Trophoblast cell (in vitro differentiated cells and primary cell): ENCODE data around the gene OR2L13.

Source experiments
- DNase-seq, 2 donors: peaks; one replicate each; pipeline ENCODE4 v3.0.0-alpha.2; 2016
- H2AFZ ChIP-seq: 2 replicates; pipeline ENCODE4 v1.6.1; 2013; ENCODE audit warnings: low read length, moderate library complexity, mild to moderate bottlenecking; ENCODE audit not compliant: insufficient read depth, poor library complexity
- H2AK5ac ChIP-seq: 2 replicates; pipeline ENCODE4 v1.6.1; 2013; ENCODE audit warnings: mild to moderate bottlenecking, low read length
- H2BK120ac ChIP-seq: 2 replicates; pipeline ENCODE4 v1.6.1; 2013; ENCODE audit warnings: low read length, mild to moderate bottlenecking, moderate library complexity; ENCODE audit not compliant: insufficient read depth, poor library complexity
- H2BK12ac ChIP-seq: 2 replicates; pipeline ENCODE4 v1.6.1; 2013; ENCODE audit warnings: mild to moderate bottlenecking, low read length, moderate library complexity
- H2BK5ac ChIP-seq: 2 replicates; pipeline ENCODE4 v1.6.1; 2013; ENCODE audit warnings: low read length, low read depth, moderate library complexity, mild to moderate bottlenecking; ENCODE audit not compliant: poor library complexity
- H3K14ac ChIP-seq: 2 replicates; pipeline ENCODE4 v1.6.1; 2013; ENCODE audit warnings: mild to moderate bottlenecking, low read length
- H3K18ac ChIP-seq: 2 replicates; pipeline ENCODE4 v1.6.1; 2013; ENCODE audit warnings: mild to moderate bottlenecking, low read length
- H3K23ac ChIP-seq: 2 replicates; pipeline ENCODE4 v1.6.1; 2013; ENCODE audit warnings: low read length
- H3K27ac ChIP-seq: 2 replicates; pipeline ENCODE4 v1.5.1; 2013; ENCODE audit warnings: low read depth, mild to moderate bottlenecking, inconsistent platforms, low read length, moderate library complexity
- H3K27me3 ChIP-seq: 2 replicates; pipeline ENCODE4 v1.6.1; 2013; ENCODE audit warnings: inconsistent platforms, mild to moderate bottlenecking, low read length, moderate library complexity; ENCODE audit not compliant: insufficient read depth
- H3K36me3 ChIP-seq, 2 experiments: 1 replicate in 1 of 2; 2 replicates in 1 of 2; pipeline ENCODE4 v1.6.1; 2013; ENCODE audit warnings: low read length in 2 of 2, mild to moderate bottlenecking in 2 of 2, moderate library complexity in 1 of 2; ENCODE audit not compliant: insufficient read depth in 2 of 2, control insufficient read depth in 1 of 2
- H3K4ac ChIP-seq: 2 replicates; pipeline ENCODE4 v1.6.1; 2013; ENCODE audit warnings: low read depth, mild to moderate bottlenecking, low read length, moderate library complexity
- H3K4me1 ChIP-seq, 2 experiments: 1 replicate in 1 of 2; 2 replicates in 1 of 2; pipeline ENCODE4 v1.6.1; 2013; ENCODE audit warnings: low read length in 2 of 2, mild to moderate bottlenecking in 2 of 2, moderate library complexity in 1 of 2; ENCODE audit not compliant: insufficient read depth in 2 of 2, control insufficient read depth in 1 of 2
- H3K4me2 ChIP-seq: 2 replicates; pipeline ENCODE4 v1.6.1; 2013; ENCODE audit warnings: inconsistent platforms, mild to moderate bottlenecking, low read length, moderate library complexity
- H3K4me3 ChIP-seq: 2 replicates; pipeline ENCODE4 v1.5.1; 2013; ENCODE audit warnings: mild to moderate bottlenecking, low read depth, low read length, inconsistent platforms
- H3K79me1 ChIP-seq: one replicate; pipeline ENCODE4 v1.6.1; 2013; ENCODE audit warnings: low read length
- H3K79me2 ChIP-seq: 2 replicates; pipeline ENCODE4 v1.6.1; 2013; ENCODE audit warnings: low read length, mild to moderate bottlenecking; ENCODE audit not compliant: control insufficient read depth, insufficient read depth, poor library complexity
- H3K9ac ChIP-seq: 2 replicates; pipeline ENCODE4 v1.6.1; 2013; ENCODE audit warnings: mild to moderate bottlenecking, low read length
- H3K9me3 ChIP-seq: 2 replicates; pipeline ENCODE4 v1.6.1; 2013; ENCODE audit warnings: low read depth, mild to moderate bottlenecking, control low read depth, inconsistent platforms, low read length; ENCODE audit not compliant: insufficient read depth
- H4K12ac ChIP-seq: 2 replicates; pipeline ENCODE4 v1.6.1; 2013; ENCODE audit warnings: low read depth, mild to moderate bottlenecking, low read length, moderate library complexity
- H4K8ac ChIP-seq: 2 replicates; pipeline ENCODE4 v1.6.1; 2013; ENCODE audit warnings: low read depth, mild to moderate bottlenecking, low read length, moderate library complexity
- H4K91ac ChIP-seq: one replicate; pipeline ENCODE4 v1.6.1; 2013; ENCODE audit warnings: low read depth, mild to moderate bottlenecking, low read length, moderate library complexity
- WGBS: extraction: QIAGEN DNeasy Blood & Tissue Kit; methylation state at CpG from one replicate; pipeline ENCODE4 v1.1.7; 2013; ENCODE audit warnings: missing lambda C conversion rate; ENCODE audit not compliant: insufficient read length, insufficient coverage; ENCODE audit errors: extremely low coverage; 5-methylcytosine and 5-hydroxymethylcytosine counted together

The OR2L13 gene

GRCh38 chr1:248054671-248055070 is 40.3 kb upstream of the OR2L13 start:
- Histone ChIP-seq H4K12ac (no peak overlapping the region), H3K79me1 (no peaks in the 10 kb centered on the region), H3K4me1 (no peaks in the 10 kb centered on the region), H4K8ac (no peak overlapping the region), H2BK5ac (no peak overlapping the region), H3K4me2 (no peak overlapping the region), H3K18ac (no peak overlapping the region), H2BK12ac (no peak overlapping the region), H3K4me3 (no peak overlapping the region), H3K23ac (no peak overlapping the region), H2BK120ac (no peak overlapping the region), H3K27ac (no peak overlapping the region), H2AK5ac (no peak overlapping the region), H2AFZ (no peak overlapping the region), H3K9me3 (peaks cover 6% of the 10 kb centered on the region), H3K9ac (no peak overlapping the region), H3K36me3 (peaks cover 0 to 1% of the 10 kb centered on the region in 2 experiments), H3K27me3 (no peaks in the 10 kb centered on the region), H3K4ac (no peak overlapping the region), H3K14ac (no peak overlapping the region), H3K79me2 (no peaks in the 10 kb centered on the region), H4K91ac (no peak overlapping the region)
- DNase-seq = no peak

GRCh38 chr1:248055261-248055660 is 39.7 kb upstream of the OR2L13 start:
- Histone ChIP-seq H3K18ac (no peak overlapping the region), H3K36me3 (peaks cover 0 to 1% of the 10 kb centered on the region in 2 experiments), H4K8ac (no peak overlapping the region), H2BK12ac (no peak overlapping the region), H2AFZ (no peak overlapping the region), H2AK5ac (no peak overlapping the region), H4K91ac (no peak overlapping the region), H2BK5ac (no peak overlapping the region), H3K79me1 (no peaks in the 10 kb centered on the region), H3K27me3 (no peaks in the 10 kb centered on the region), H3K9ac (no peak overlapping the region), H3K27ac (no peak overlapping the region), H3K4me3 (no peak overlapping the region), H3K4me1 (no peaks in the 10 kb centered on the region), H4K12ac (no peak overlapping the region), H3K14ac (no peak overlapping the region), H2BK120ac (no peak overlapping the region), H3K79me2 (no peaks in the 10 kb centered on the region), H3K4ac (no peak overlapping the region), H3K4me2 (no peak overlapping the region), H3K23ac (no peak overlapping the region), H3K9me3 (peaks cover 7% of the 10 kb centered on the region)
- no peak for DNase-seq
- no CpG with 5 or more reads among the region's 2 CpGs for WGBS

DNA sequence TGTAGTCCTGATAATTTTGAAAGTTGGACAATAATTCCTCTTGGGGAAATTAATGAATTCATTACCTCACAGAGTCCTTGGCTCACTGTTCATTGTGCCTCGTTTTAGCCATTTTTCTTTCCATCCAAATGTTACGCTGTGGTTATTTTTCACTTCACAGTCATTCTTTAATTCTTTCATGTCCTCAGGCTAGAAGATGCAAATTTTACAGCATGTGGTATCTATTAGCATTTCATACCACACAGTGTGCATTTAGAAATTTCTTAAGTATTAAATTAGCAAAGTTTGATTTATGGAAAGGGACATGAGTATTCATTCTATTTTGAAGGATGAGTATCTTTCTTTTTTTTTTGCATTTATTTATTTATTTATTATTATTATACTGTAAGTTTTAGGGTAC is 29.9 kb upstream of the OR2L13 start:
- Histone ChIP-seq H2BK12ac (no peak overlapping the region), H3K4me2 (no peak overlapping the region), H3K4me3 (no peak overlapping the region), H3K9ac (no peak overlapping the region), H3K23ac (no peak overlapping the region), H3K14ac (no peak overlapping the region), H2AK5ac (no peak overlapping the region), H3K27me3 (no peaks in the 10 kb centered on the region), H3K27ac (no peak overlapping the region), H4K91ac (no peak overlapping the region), H4K8ac (no peak overlapping the region), H3K36me3 (no peaks in the 10 kb centered on the region), H2AFZ (no peak overlapping the region), H3K4ac (no peak overlapping the region), H4K12ac (no peak overlapping the region), H2BK5ac (no peak overlapping the region), H3K18ac (no peak overlapping the region), H2BK120ac (no peak overlapping the region), H3K4me1 (no peaks in the 10 kb centered on the region), H3K9me3 (peaks cover 6% of the 10 kb centered on the region), H3K79me1 (no peaks in the 10 kb centered on the region), H3K79me2 (no peaks in the 10 kb centered on the region)
- no peak for DNase-seq
- no CpG with 5 or more reads among the region's 2 CpGs for WGBS

DNA sequence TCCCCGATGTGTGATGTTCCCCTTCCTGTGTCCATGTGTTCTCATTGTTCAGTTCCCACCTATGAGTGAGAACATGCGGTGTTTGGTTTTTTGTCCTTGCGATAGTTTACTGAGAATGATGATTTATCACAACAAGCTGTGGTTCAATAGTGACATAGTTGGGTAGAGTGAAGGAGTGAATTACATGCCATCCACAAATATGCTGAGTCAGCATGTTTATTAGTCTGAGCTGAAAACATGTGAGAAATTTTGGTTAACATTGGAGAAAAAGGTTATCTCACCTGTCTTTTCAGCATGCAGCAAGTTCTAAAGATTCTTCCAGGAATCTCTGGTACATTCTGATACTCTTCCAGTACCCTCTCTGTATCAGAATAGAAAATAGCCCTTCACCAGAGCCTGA is 29.4 kb upstream of the OR2L13 start:
- Histone ChIP-seq H3K79me2 (no peaks in the 10 kb centered on the region), H2AK5ac (no peak overlapping the region), H4K12ac (no peak overlapping the region), H2BK120ac (no peak overlapping the region), H3K4ac (no peak overlapping the region), H3K9ac (no peak overlapping the region), H3K4me2 (no peak overlapping the region), H3K36me3 (no peaks in the 10 kb centered on the region), H2BK5ac (no peak overlapping the region), H3K9me3 (peaks cover 6% of the 10 kb centered on the region), H3K79me1 (no peaks in the 10 kb centered on the region), H3K4me1 (no peaks in the 10 kb centered on the region), H3K18ac (no peak overlapping the region), H3K27ac (no peak overlapping the region), H3K14ac (no peak overlapping the region), H3K4me3 (no peak overlapping the region), H3K27me3 (no peaks in the 10 kb centered on the region), H3K23ac (no peak overlapping the region), H4K91ac (no peak overlapping the region), H2BK12ac (no peak overlapping the region), H2AFZ (no peak overlapping the region), H4K8ac (no peak overlapping the region)
- no peak for DNase-seq
- no CpG with 5 or more reads among the region's 3 CpGs for WGBS
